DLD1 (cell line): ENCODE data around the gene EIF4EBP3.
"Not testable (repeated sequence)": the region's sequence is repeated elsewhere in the genome, so short reads cannot be mapped to it uniquely, and the experiment has no call there.

Experiments
- in situ Hi-C: cut with HindIII; loops from 2 replicates; pipeline ENCODE4 v1.10.0; 2017; ENCODE audit warnings: low sequenced_read_pairs

The EIF4EBP3 gene

GRCh38 chr5:140575309-140575708 lies 27.8 kb downstream of the EIF4EBP3 start:
- in situ Hi-C loops: no loop called here

- in situ Hi-C loops: no loop called here
Measured at GRCh38 chr5:140576776-140577201, 29.3 kb downstream of the EIF4EBP3 start.

DNA sequence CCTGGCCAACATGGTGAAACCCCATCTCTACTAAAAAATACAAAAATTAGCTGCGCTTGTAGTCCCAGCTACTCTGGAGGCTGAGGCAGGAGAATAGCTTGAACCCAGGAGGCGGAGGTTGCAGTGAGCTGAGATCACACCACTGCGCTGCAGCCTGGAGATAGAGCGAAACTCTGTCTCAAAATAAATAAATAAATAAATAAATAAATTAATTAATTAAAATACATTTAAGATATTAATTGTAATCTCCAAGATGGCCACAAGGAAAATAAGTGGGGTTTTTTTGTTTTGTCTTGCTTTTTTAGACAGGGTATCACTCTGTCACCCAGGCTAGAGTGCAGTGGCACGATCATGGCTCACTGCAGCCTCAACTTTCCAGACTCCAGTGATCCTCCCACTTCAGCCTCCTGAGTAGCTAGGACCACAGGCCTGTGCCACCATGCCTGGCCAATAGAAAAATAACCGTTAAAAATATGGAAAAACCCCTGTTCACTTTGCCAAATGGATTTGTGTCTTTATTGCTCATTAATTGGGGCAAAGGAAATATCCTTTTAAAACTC lies 31.8 kb downstream of the EIF4EBP3 start:
- in situ Hi-C loops: not testable (repeated sequence)

DNA sequence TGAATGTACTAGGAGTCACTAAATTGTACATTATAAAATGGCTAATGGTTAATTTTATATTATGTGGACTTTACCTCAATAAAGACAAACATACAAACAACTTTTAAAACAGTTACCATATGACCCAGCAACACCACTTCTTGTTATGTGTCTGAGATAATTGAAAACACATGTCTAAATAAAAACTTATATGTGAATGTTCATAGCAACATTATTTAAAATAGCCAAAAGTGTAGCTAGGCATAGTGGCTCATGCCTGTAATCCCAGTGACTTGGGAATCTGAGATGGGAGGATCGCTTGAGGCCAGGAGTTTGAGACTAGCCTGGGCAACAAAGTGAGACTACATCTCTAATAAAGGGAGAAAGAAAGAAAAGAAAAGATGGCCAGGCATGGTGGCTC lies 40.0 kb downstream of the EIF4EBP3 start:
- in situ Hi-C loops: no loop called here

GRCh38 chr5:140588311-140589070 lies 41.0 kb downstream of the EIF4EBP3 start:
- in situ Hi-C loops: no loop called here

- in situ Hi-C loops: no loop called here
Measured at GRCh38 chr5:140590861-140591260, 43.4 kb downstream of the EIF4EBP3 start.

- in situ Hi-C loops: no loop called here
Measured at GRCh38 chr5:140591747-140592372, 44.4 kb downstream of the EIF4EBP3 start.

GRCh38 chr5:140593070-140593469 lies 45.6 kb downstream of the EIF4EBP3 start:
- in situ Hi-C loops: not testable (repeated sequence)

GRCh38 chr5:140594169-140594568 lies 46.7 kb downstream of the EIF4EBP3 start:
- in situ Hi-C loops: no loop called here

- in situ Hi-C loops: no loop called here
Measured at GRCh38 chr5:140595538-140596300, 48.3 kb downstream of the EIF4EBP3 start.

- in situ Hi-C loops: no loop called here
Measured at GRCh38 chr5:140596321-140596741, 48.9 kb downstream of the EIF4EBP3 start.

DNA sequence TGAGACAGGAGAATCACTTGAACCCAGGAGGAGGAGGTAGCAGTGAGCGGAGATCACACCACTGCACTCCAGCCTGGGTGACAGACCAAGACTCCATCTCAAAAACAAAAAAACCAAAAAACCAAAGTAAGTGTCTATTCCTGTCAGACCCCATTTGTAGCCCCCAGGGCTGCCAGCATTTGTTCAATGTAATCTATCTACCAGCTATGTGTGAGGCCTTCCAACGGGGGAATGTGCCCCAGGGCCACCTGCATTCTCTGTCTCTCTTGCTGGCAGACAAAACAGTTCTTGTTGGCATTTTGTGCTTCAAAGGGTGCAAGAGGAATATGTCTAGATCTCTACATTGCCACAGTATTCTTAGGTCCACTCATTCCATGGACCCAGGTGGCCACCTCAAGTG lies 51.4 kb downstream of the EIF4EBP3 start:
- in situ Hi-C loops: no loop called here
